ENCODE results near the gene THSD4.
A peak's percentile ranks its signal among the peaks of the same experiment; 100 is the strongest.

The THSD4 gene

DNA sequence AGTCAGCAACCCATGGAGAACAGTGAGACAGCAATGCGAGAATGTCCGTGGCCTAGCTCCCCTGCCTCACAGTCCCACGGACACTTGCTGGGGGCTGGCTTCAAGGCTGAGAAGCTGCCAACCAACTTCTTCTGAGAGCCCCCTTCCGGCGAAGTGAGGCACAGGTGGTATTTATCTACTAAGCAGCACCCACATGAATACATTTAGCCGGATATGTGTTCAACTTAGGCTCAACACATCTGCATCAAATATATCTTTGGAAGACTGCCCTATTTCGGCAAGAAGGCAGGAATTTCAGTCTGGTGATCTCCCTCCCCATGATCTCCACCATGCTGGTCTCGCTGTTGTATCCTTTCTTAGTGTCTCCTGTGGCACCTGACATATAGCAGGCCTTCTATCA lies 354.1 kb downstream of the THSD4 start:
- H3K4me1 ChIP-seq (ENCODE audit: control insufficient read depth, insufficient read depth, low read length) = peaks cover 11% of the 10 kb centered on the region
- no peak overlapping the region for H3K4me3 ChIP-seq (ENCODE audit: low read length)
- no peaks in the 10 kb centered on the region for H3K36me3 ChIP-seq (ENCODE audit: control insufficient read depth, insufficient read depth, low read length, severe bottlenecking)
- H3K9me3 ChIP-seq (ENCODE audit: control insufficient read depth, low read length) = no peaks in the 10 kb centered on the region
- no peak overlapping the region for H3K9ac ChIP-seq (ENCODE audit: low read length)
- H3K27me3 ChIP-seq (replicated peaks; ENCODE audit: control insufficient read depth, insufficient read depth, low read length) = no peaks in the 10 kb centered on the region
- peak; percentile 68 for DNase-seq (ENCODE audit: low read depth)

DNA sequence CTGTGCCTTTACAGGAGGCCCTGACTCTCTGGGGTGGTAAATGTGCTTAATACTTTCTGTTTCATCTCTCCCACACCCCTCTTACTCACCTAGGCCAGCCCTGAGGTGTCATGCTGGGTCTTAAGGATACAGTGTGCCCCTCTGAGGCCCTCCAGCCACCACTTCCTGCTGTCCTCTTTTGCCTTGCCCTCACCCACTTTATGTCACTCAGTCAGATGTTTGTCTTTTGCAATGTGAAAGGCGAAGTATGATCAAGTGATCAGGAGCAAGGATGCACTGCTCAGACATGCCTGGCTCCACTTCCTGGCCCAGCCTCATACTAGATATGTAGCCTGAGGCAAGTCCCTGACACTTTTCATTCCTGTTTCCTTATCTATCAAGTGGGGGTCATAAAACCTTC lies 356.1 kb downstream of the THSD4 start:
- Histone ChIP-seq H3K4me1 (ENCODE audit: control insufficient read depth, insufficient read depth, low read length) (peaks cover 11% of the 10 kb centered on the region), H3K9me3 (ENCODE audit: control insufficient read depth, low read length) (no peaks in the 10 kb centered on the region), H3K9ac (ENCODE audit: low read length) (no peak overlapping the region), H3K27me3 (replicated peaks; ENCODE audit: control insufficient read depth, insufficient read depth, low read length) (no peaks in the 10 kb centered on the region), H3K36me3 (ENCODE audit: control insufficient read depth, insufficient read depth, low read length, severe bottlenecking) (no peaks in the 10 kb centered on the region), H3K4me3 (ENCODE audit: low read length) (no peak overlapping the region)
- DNase-seq (ENCODE audit: low read depth) = no peak

DNA sequence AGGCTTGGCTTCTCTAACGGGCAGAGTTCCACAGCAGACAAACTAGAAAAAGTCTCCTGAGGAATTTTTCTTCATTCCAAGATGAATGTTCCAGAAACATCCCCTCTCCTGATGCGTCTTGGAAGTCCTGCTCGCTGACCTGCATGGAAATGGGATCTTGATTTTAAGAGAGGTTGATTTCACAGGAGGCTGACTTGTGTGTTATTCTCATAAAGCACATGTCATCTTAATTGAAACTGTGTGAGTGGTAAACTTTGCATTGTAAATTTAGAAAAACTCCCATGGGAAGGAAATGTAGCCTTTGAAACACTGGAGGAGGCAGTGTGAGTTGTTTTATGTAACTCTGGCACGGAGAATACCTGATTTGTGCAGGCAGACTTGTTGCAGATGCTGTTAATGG lies 357.3 kb downstream of the THSD4 start:
- Histone ChIP-seq H3K4me1 (ENCODE audit: control insufficient read depth, insufficient read depth, low read length) (peaks cover 11% of the 10 kb centered on the region), H3K9ac (ENCODE audit: low read length) (no peak overlapping the region), H3K4me3 (ENCODE audit: low read length) (no peak overlapping the region), H3K27me3 (replicated peaks; ENCODE audit: control insufficient read depth, insufficient read depth, low read length) (no peaks in the 10 kb centered on the region), H3K9me3 (ENCODE audit: control insufficient read depth, low read length) (no peaks in the 10 kb centered on the region), H3K36me3 (ENCODE audit: control insufficient read depth, insufficient read depth, low read length, severe bottlenecking) (no peaks in the 10 kb centered on the region)
- DNase-seq (ENCODE audit: low read depth) = no peak

DNA sequence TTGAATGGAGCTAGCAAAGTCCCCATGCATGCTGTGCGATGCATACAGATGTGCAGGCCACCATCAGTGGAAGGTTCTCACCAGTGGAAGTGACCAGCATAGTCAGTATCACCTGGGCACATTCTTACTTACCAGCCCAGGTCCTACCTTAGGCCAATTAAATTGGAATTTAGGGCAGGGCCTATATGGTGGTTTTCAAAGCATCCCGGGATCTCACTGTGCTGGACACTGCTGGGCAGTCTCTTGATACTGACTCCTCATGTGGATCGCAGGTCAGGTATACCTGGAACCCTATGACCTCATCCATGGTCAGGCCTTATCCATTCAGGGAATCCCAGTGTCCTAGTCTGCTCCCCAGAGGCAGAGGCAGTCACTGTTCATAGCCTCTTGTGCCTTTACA lies 358.5 kb downstream of the THSD4 start:
- no peak overlapping the region for H3K9ac ChIP-seq (ENCODE audit: low read length)
- H3K36me3 ChIP-seq (ENCODE audit: control insufficient read depth, insufficient read depth, low read length, severe bottlenecking) = no peaks in the 10 kb centered on the region
- peaks cover 11% of the 10 kb centered on the region for H3K4me1 ChIP-seq (ENCODE audit: control insufficient read depth, insufficient read depth, low read length)
- no peak for DNase-seq (ENCODE audit: low read depth)
- H3K9me3 ChIP-seq (ENCODE audit: control insufficient read depth, low read length) = no peaks in the 10 kb centered on the region
- H3K4me3 ChIP-seq (ENCODE audit: low read length) = no peak overlapping the region
- no peaks in the 10 kb centered on the region for H3K27me3 ChIP-seq (replicated peaks; ENCODE audit: control insufficient read depth, insufficient read depth, low read length)

DNA sequence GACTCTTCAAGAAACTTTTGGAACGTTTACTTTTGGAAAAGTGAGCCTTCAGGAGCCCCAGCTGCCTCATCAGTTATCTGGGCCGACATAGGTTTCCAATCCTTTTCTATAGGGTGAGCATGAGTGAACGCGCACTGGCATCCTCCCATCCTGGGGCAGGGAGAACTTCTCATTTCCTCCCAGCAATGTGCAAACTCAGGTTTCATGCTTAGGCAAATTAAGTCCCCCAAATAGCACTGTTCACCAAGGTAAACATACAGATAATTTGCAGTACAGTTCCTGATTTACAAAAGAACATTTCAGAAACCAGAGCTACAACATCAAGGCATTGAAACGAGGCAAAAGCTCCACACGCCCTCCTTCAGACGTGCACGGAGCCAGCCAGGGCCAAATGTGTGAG lies 361.6 kb downstream of the THSD4 start:
- H3K36me3 ChIP-seq (ENCODE audit: control insufficient read depth, insufficient read depth, low read length, severe bottlenecking) = no peaks in the 10 kb centered on the region
- no peaks in the 10 kb centered on the region for H3K27me3 ChIP-seq (replicated peaks; ENCODE audit: control insufficient read depth, insufficient read depth, low read length)
- H3K9ac ChIP-seq (ENCODE audit: low read length) = no peak overlapping the region
- H3K4me3 ChIP-seq (ENCODE audit: low read length) = no peak overlapping the region
- no peaks in the 10 kb centered on the region for H3K9me3 ChIP-seq (ENCODE audit: control insufficient read depth, low read length)
- DNase-seq (ENCODE audit: low read depth) = no peak
- H3K4me1 ChIP-seq (ENCODE audit: control insufficient read depth, insufficient read depth, low read length) = peaks cover 11% of the 10 kb centered on the region

DNA sequence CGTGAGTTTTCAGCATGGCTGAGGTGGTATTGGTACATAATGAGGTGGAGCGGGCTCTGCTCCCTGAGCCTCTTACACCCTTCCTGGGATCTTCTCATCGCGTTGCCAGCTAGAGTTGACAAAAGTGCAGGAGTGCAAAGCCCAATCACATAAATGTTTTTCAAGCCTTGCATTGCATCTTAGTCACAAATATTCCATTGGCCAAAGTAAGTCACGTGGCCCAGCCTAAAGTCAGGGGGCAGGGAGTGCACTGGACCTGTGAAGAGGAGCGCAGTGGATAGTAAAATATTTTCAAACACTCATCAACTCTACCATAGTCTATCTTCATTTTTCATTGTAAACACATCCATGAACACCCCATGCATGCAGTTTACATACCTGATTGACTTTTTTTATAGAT lies 365.3 kb downstream of the THSD4 start:
- Histone ChIP-seq H3K27me3 (replicated peaks; ENCODE audit: control insufficient read depth, insufficient read depth, low read length) (no peaks in the 10 kb centered on the region), H3K4me3 (ENCODE audit: low read length) (no peak overlapping the region), H3K9ac (ENCODE audit: low read length) (no peak overlapping the region), H3K4me1 (ENCODE audit: control insufficient read depth, insufficient read depth, low read length) (no peaks in the 10 kb centered on the region), H3K36me3 (ENCODE audit: control insufficient read depth, insufficient read depth, low read length, severe bottlenecking) (no peaks in the 10 kb centered on the region), H3K9me3 (ENCODE audit: control insufficient read depth, low read length) (no peaks in the 10 kb centered on the region)
- no peak for DNase-seq (ENCODE audit: low read depth)

DNA sequence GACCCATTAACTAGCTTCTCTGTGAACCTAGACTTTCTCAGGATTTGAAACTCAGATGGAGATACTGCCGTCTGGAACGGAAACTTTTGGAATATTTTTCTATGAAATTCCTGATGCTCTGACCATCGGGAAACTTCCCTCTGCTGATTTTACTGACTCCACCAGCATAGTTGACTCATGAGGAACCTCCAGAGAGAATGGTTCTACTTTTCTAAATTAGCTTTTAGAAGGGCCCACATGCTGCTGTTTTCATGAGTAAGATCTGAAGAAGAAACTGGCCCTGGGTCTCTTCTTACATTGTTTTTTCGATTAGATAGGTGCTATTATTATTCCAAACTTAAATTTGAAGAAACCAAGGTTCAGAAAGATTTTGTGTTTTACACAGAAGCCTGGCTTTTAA lies 368.8 kb downstream of the THSD4 start:
- no peaks in the 10 kb centered on the region for H3K27me3 ChIP-seq (replicated peaks; ENCODE audit: control insufficient read depth, insufficient read depth, low read length)
- no peak overlapping the region for H3K9ac ChIP-seq (ENCODE audit: low read length)
- H3K4me3 ChIP-seq (ENCODE audit: low read length) = no peak overlapping the region
- DNase-seq (ENCODE audit: low read depth) = no peak
- H3K36me3 ChIP-seq (ENCODE audit: control insufficient read depth, insufficient read depth, low read length, severe bottlenecking) = no peaks in the 10 kb centered on the region
- H3K4me1 ChIP-seq (ENCODE audit: control insufficient read depth, insufficient read depth, low read length) = no peaks in the 10 kb centered on the region
- no peaks in the 10 kb centered on the region for H3K9me3 ChIP-seq (ENCODE audit: control insufficient read depth, low read length)

DNA sequence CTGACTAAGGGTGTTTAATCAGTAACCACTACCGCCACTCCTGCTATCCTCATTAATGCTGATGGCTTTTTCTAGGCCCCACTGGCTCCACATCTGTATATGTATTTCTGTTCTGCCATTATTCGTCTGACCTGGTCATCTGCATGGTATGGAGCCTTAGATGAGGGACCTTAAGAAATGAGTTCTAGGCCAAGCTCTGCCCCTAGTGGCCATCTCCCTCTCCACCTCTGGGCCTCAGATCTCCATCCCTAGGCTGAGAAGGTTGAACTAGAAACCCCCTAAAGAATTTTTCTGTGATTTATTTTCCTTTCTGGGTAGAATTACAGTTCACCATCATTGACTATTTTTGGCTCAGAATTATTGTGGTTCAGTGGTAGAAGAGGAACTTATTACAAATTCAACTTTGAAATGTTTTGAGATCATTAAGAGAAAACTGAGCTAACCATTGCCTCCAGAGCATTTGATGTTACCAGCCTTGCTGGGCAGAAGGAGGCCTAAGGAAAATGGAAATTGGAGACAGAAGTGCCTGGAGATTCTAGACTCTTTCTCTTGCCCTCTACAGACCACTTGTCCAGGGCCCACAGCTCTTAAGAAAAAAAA lies 369.9 kb downstream of the THSD4 start:
- no peaks in the 10 kb centered on the region for H3K9me3 ChIP-seq (ENCODE audit: control insufficient read depth, low read length)
- H3K9ac ChIP-seq (ENCODE audit: low read length) = no peak overlapping the region
- H3K36me3 ChIP-seq (ENCODE audit: control insufficient read depth, insufficient read depth, low read length, severe bottlenecking) = no peaks in the 10 kb centered on the region
- H3K4me1 ChIP-seq (ENCODE audit: control insufficient read depth, insufficient read depth, low read length) = no peaks in the 10 kb centered on the region
- DNase-seq (ENCODE audit: low read depth) = no peak
- H3K4me3 ChIP-seq (ENCODE audit: low read length) = no peak overlapping the region
- no peaks in the 10 kb centered on the region for H3K27me3 ChIP-seq (replicated peaks; ENCODE audit: control insufficient read depth, insufficient read depth, low read length)

DNA sequence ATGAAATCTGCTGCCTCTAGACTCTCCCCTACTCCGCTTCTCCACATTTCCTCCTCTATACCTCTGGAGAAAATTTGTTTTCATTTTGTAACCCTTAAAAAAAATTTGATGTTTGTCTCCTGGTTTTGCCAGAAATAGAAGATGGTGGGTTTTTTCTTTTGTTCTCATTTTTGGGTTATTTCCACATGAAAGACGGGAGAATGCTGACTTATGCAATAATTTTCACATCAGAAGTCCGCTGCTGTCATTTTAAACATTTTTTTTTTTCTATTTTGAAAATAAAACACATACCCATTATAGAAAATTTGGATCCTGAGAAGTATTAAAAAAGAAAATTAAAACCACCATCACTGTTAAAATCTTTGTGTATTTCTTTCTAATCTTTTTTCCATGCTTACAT lies 374.3 kb downstream of the THSD4 start:
- H3K36me3 ChIP-seq (ENCODE audit: control insufficient read depth, insufficient read depth, low read length, severe bottlenecking) = no peaks in the 10 kb centered on the region
- H3K4me1 ChIP-seq (ENCODE audit: control insufficient read depth, insufficient read depth, low read length) = no peaks in the 10 kb centered on the region
- no peaks in the 10 kb centered on the region for H3K27me3 ChIP-seq (replicated peaks; ENCODE audit: control insufficient read depth, insufficient read depth, low read length)
- DNase-seq (ENCODE audit: low read depth) = no peak
- H3K9ac ChIP-seq (ENCODE audit: low read length) = no peak overlapping the region
- no peak overlapping the region for H3K4me3 ChIP-seq (ENCODE audit: low read length)
- no peaks in the 10 kb centered on the region for H3K9me3 ChIP-seq (ENCODE audit: control insufficient read depth, low read length)

DNA sequence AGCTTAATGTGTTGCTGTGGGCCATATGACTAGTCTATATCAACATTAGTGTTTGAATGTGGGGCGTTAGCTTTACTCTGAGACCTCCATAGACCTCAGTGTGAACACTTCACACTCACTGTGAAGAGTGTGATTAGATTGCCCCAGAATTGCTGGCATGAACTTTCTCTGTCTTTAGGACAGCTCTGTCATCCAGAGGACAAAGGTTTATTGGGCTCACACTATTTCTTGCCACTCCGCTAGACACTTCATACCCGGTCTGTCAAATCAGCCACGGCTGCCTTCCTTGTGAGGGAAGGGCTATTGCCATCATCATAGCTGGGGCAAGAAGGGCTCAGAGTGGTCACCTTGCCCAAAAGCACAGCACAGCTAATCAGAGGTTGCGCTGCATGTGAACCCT lies 378.3 kb downstream of the THSD4 start:
- no peak for DNase-seq (ENCODE audit: low read depth)
- Histone ChIP-seq H3K9me3 (ENCODE audit: control insufficient read depth, low read length) (no peaks in the 10 kb centered on the region), H3K4me3 (ENCODE audit: low read length) (no peak overlapping the region), H3K36me3 (ENCODE audit: control insufficient read depth, insufficient read depth, low read length, severe bottlenecking) (no peaks in the 10 kb centered on the region), H3K4me1 (ENCODE audit: control insufficient read depth, insufficient read depth, low read length) (no peaks in the 10 kb centered on the region), H3K27me3 (replicated peaks; ENCODE audit: control insufficient read depth, insufficient read depth, low read length) (no peaks in the 10 kb centered on the region), H3K9ac (ENCODE audit: low read length) (no peak overlapping the region)

DNA sequence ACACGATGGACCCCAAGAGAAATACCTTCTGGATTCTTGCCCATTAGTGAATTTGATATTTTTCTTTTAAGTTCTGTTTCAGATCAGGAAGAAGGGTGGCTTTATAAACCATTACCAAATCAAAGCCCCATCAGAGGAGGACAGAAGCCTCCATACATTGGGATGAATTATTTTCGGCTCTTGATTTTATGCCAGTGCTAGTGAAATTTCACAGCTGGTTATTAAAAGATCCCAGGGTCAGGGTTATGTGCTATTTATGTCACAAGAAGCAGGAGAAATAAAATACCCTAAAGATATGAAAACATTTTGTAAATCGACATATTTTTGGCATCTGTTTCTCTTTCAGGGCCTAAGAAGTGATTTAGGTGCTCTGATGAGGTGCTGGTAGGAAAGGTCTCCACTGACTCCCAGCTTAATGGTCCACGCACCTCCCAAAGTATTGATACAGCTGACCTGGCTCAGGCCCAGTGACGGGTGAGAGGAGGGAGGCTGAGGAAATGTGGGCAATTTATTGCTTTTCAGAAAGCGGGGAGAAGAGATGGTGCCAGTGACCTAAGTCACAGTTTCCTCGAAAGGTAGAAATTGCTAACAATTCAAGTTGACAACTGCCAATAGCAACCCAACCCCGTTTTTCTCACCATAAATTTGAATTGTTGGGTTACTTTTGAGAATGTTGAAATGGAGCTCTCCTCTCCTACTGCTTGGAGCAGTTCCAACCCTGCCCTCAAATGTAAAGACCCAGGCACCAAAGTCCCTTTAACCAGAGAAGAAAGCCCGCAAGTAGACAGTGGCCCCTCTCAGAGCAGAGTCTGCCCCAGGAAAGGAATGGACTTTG lies 379.5 kb downstream of the THSD4 start:
- H3K4me1 ChIP-seq (ENCODE audit: control insufficient read depth, insufficient read depth, low read length) = no peaks in the 10 kb centered on the region
- H3K9ac ChIP-seq (ENCODE audit: low read length) = no peak overlapping the region
- no peaks in the 10 kb centered on the region for H3K36me3 ChIP-seq (ENCODE audit: control insufficient read depth, insufficient read depth, low read length, severe bottlenecking)
- H3K4me3 ChIP-seq (ENCODE audit: low read length) = no peak overlapping the region
- no peaks in the 10 kb centered on the region for H3K9me3 ChIP-seq (ENCODE audit: control insufficient read depth, low read length)
- no peak for DNase-seq (ENCODE audit: low read depth)
- no peaks in the 10 kb centered on the region for H3K27me3 ChIP-seq (replicated peaks; ENCODE audit: control insufficient read depth, insufficient read depth, low read length)

DNA sequence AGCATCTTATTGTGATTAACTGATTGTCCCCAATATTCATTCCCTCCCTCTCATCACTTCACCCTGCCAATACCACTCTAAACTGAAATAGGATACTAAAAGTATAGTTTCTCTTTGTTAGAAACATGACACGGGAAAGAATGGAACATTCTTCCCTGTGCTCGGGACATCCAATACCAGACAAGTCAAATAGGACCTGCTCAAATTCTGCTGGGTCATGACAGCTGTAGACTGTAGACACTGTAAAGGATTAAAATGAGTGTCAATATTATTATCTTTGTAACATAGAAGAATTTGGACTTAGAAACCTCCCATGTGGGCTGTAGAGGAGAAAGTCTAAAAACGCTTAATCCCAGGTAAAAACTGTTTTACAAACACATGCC lies 380.1 kb downstream of the THSD4 start:
- no peak overlapping the region for H3K4me3 ChIP-seq (ENCODE audit: low read length)
- H3K9ac ChIP-seq (ENCODE audit: low read length) = no peak overlapping the region
- DNase-seq (ENCODE audit: low read depth) = no peak
- no peaks in the 10 kb centered on the region for H3K36me3 ChIP-seq (ENCODE audit: control insufficient read depth, insufficient read depth, low read length, severe bottlenecking)
- H3K4me1 ChIP-seq (ENCODE audit: control insufficient read depth, insufficient read depth, low read length) = no peaks in the 10 kb centered on the region
- H3K27me3 ChIP-seq (replicated peaks; ENCODE audit: control insufficient read depth, insufficient read depth, low read length) = no peaks in the 10 kb centered on the region
- H3K9me3 ChIP-seq (ENCODE audit: control insufficient read depth, low read length) = peaks cover 2% of the 10 kb centered on the region

Measured in adipocyte (in vitro differentiated cells).